ENCODE data around the gene PSMC3.

The PSMC3 gene

GRCh38 chr11:47413351-47413750, 12.9 kb downstream of the PSMC3 start:
- DNase-seq (ENCODE audit: low read depth): no peak

GRCh38 chr11:47411884-47412746, 14.1 kb downstream of the PSMC3 start:
- no peak for DNase-seq (ENCODE audit: low read depth)

GRCh38 chr11:47410370-47411264, 15.6 kb downstream of the PSMC3 start:
- DNase-seq (ENCODE audit: low read depth): no peak

- no peak for DNase-seq (ENCODE audit: low read depth)
Measured at GRCh38 chr11:47409440-47410369, 16.5 kb downstream of the PSMC3 start.

- DNase-seq (ENCODE audit: low read depth): no peak
Measured at GRCh38 chr11:47408598-47409439, 17.4 kb downstream of the PSMC3 start.

GRCh38 chr11:47407746-47408590, 18.3 kb downstream of the PSMC3 start, which contains the start of gene SLC39A13:
TSS of gene SLC39A13 (plus strand) at chr11:47408590. CDS start at chr11:47410095, 1,505 bp downstream.
- peak; percentile 83 for DNase-seq (ENCODE audit: low read depth)

- no peak for DNase-seq (ENCODE audit: low read depth)
Measured at GRCh38 chr11:47406896-47407745, 19.1 kb downstream of the PSMC3 start.

- DNase-seq (ENCODE audit: low read depth): no peak
Measured at GRCh38 chr11:47403571-47403970, 22.7 kb downstream of the PSMC3 start.

GRCh38 chr11:47403135-47403534, 23.1 kb downstream of the PSMC3 start:
- DNase-seq (ENCODE audit: low read depth): no peak

GRCh38 chr11:47400768-47401279, 25.4 kb downstream of the PSMC3 start:
- DNase-seq (ENCODE audit: low read depth): no peak

- no peak for DNase-seq (ENCODE audit: low read depth)
Measured at GRCh38 chr11:47399860-47400767, 26.1 kb downstream of the PSMC3 start.

GRCh38 chr11:47398551-47398950, 27.7 kb downstream of the PSMC3 start:
- no peak for DNase-seq (ENCODE audit: low read depth)

- no peak for DNase-seq (ENCODE audit: low read depth)
Measured at GRCh38 chr11:47398011-47398410, 28.2 kb downstream of the PSMC3 start.

GRCh38 chr11:47396049-47396320, 30.3 kb downstream of the PSMC3 start:
- no peak for DNase-seq (ENCODE audit: low read depth)

- no peak for DNase-seq (ENCODE audit: low read depth)
Measured at GRCh38 chr11:47395223-47396048, 30.8 kb downstream of the PSMC3 start.

GRCh38 chr11:47394322-47395222, 31.7 kb downstream of the PSMC3 start:
- no peak for DNase-seq (ENCODE audit: low read depth)
